Measurements from ENCODE around the gene GGCT.

GGCT gene

DNA sequence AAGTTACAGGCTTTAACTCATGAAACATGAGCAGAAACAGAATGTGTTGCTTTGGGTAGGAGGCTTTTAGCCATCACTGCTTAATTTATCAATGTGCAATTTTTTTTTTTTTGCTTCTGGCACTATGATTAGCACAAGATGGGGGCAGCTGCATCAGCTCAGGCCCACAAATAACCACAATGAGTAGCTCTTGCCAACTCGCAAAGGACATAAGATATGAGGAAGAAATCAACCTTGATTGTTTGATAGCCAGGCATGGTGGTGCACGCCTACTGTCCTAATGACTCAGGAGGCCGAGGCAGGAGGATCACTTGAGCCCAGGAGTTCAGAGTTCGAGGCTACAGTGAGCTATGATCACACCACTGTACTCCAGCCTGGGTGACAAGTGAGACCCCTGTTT, 38.4 kb downstream of the GGCT start:
- TF ChIP-seq, protein P1, sequence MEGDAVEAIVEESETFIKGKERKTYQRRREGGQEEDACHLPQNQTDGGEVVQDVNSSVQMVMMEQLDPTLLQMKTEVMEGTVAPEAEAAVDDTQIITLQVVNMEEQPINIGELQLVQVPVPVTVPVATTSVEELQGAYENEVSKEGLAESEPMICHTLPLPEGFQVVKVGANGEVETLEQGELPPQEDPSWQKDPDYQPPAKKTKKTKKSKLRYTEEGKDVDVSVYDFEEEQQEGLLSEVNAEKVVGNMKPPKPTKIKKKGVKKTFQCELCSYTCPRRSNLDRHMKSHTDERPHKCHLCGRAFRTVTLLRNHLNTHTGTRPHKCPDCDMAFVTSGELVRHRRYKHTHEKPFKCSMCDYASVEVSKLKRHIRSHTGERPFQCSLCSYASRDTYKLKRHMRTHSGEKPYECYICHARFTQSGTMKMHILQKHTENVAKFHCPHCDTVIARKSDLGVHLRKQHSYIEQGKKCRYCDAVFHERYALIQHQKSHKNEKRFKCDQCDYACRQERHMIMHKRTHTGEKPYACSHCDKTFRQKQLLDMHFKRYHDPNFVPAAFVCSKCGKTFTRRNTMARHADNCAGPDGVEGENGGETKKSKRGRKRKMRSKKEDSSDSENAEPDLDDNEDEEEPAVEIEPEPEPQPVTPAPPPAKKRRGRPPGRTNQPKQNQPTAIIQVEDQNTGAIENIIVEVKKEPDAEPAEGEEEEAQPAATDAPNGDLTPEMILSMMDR (IDR thresholded peaks at IDR 0.05), result no peak
- Mint-ChIP-seq H3K27me3 (ENCODE audit: low read depth, poor library complexity) (peaks cover 9% of the 10 kb centered on the region), H3K9me3 (no peaks in the 10 kb centered on the region), H3K4me1 (peaks cover 44% of the 10 kb centered on the region), H3K4me3 (no peak overlapping the region), H3K36me3 (ENCODE audit: low read depth) (no peaks in the 10 kb centered on the region), H3K27ac (peak overlapping the region; percentile 86)
- DNase-seq, result no peak

DNA sequence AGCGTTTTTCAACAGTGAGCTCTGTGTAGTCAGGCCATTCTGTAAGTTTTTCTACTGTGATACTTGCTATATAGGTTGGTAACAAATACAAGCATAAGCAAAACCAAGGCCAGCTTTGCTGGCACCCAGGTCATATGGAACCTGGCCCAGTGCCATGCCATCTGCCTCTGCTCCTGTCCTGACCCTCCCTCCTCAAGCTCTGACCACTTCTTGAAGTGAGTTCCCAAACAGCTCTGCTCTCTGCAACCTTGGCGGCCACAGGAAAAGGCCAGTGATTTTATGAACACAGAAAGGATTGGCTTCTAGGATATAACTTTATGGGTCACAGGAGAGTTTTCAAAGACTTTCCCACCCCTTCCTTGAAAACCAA, 38.8 kb downstream of the GGCT start:
- Mint-ChIP-seq H3K4me1 (peaks cover 41% of the 10 kb centered on the region), H3K27me3 (ENCODE audit: low read depth, poor library complexity) (peaks cover 9% of the 10 kb centered on the region), H3K4me3 (no peak overlapping the region), H3K9me3 (no peaks in the 10 kb centered on the region), H3K27ac (peak overlapping the region; percentile 86), H3K36me3 (ENCODE audit: low read depth) (no peaks in the 10 kb centered on the region)
- TF ChIP-seq, protein P1 (IDR thresholded peaks at IDR 0.05), result no peak
- no peak for DNase-seq

DNA sequence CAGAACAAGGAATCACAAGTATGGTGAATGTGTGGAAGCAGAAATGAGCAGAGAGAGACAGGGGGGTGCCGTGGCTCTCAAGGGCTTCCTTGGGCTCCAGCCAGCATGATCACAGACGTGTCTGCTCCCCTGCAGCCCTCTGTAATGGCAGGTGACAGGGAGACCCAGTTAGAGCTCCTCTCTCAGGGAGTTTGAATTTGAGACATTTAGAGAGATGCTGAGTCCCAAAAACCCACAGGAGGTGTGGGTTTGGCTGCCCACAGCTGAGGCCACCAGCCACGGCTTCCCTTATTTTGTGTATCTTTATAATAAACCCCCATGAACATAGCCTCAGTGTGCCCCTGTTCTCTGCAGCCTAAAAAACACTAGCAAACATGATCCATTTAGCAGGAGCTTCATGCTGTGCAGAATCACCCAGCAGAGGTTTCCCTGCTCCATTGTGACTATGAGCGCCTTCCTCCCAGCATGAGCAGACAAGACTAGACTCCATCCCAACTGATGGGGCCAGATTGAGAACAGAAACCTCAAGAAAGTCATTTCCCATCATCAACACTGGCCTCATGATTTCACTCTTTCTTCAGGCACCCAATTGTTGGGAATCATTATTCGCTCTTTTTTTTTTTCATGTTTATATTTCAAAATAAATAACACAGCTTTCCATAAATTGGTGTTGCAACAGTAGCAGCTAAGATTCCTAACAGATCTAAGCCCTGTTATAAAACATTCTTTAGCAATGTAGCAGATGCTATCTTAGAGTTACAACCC, 39.4 kb downstream of the GGCT start:
- peaks cover 6% of the 10 kb centered on the region for H3K36me3 Mint-ChIP-seq (ENCODE audit: low read depth)
- H3K4me3 Mint-ChIP-seq, result no peak overlapping the region

DNA sequence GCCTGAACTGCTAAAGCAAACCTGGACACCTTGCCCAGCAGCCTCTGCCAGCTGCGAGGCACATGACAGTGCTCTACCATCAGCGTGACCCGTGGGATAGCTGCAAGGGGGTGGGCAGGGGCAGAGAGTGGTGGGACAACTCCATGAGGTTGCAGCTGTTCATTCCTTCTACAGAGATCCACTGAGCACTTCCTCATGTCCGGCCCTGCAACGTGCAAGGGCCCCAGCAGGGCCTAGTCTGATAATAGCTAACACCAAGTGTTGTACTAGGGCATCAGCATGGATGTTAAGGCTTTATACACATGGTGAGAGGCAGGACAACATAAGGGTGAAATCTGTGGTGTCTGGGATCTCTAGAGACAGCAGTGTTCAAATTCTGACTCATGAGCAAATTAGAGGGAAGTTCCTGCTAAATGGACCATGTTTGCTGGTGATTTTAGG, 40.4 kb downstream of the GGCT start:
- no peaks in the 10 kb centered on the region for H3K9me3 Mint-ChIP-seq
- H3K27ac Mint-ChIP-seq, result no peak overlapping the region
- H3K27me3 Mint-ChIP-seq (ENCODE audit: low read depth, poor library complexity), result peaks cover 6% of the 10 kb centered on the region
- TF ChIP-seq, protein P1 (IDR thresholded peaks at IDR 0.05), result no peak
- peaks cover 41% of the 10 kb centered on the region for H3K4me1 Mint-ChIP-seq
- no peak overlapping the region for H3K4me3 Mint-ChIP-seq
- peaks cover 6% of the 10 kb centered on the region for H3K36me3 Mint-ChIP-seq (ENCODE audit: low read depth)
- DNase-seq, result no peak

More for the DNA sequence above, 39.4 kb downstream of the GGCT start:
- TF ChIP-seq, protein P1 (IDR thresholded peaks at IDR 0.05), result no peak
- H3K27ac Mint-ChIP-seq, result no peak overlapping the region
- DNase-seq, result no peak
- H3K4me1 Mint-ChIP-seq, result peaks cover 41% of the 10 kb centered on the region
- H3K9me3 Mint-ChIP-seq, result no peaks in the 10 kb centered on the region
- H3K27me3 Mint-ChIP-seq (ENCODE audit: low read depth, poor library complexity), result peaks cover 8% of the 10 kb centered on the region

DNA sequence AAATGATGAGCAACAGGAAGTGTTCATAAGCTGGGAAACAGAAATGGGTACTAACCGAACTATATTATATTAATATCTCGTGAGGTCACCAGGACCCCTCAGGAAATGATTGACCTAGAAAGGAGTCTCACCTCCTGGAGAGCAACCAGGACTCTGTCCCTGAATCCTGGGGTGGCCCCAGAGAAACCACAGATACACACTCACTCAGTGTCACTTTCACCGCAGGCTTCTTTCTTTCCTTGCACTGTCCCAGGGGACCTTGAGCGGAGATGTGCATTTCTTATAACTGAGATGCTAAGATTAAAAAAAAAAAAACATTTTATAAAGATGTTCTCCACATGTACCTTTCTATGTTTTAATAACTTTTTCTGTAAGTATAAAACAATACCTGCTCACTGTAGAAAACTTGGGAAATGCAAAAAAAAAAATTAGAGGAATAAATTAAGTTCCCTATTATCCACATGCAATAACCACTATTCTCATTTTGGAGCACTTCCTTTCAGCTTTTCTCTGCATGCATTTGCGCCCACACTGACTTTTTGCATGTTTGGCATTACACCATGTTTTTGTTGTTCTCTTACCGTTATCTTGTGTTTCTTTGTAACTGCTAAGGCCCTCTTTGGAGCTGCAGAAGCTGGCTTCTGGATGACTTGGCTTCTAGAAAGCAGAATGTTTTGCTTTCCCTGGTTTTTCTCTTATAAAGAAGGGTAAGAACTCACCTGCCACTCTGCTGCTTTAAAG, 41.1 kb downstream of the GGCT start:
- peaks cover 6% of the 10 kb centered on the region for H3K27me3 Mint-ChIP-seq (ENCODE audit: low read depth, poor library complexity)
- peaks cover 6% of the 10 kb centered on the region for H3K36me3 Mint-ChIP-seq (ENCODE audit: low read depth)
- H3K4me3 Mint-ChIP-seq, result no peak overlapping the region
- TF ChIP-seq, protein P1 (IDR thresholded peaks at IDR 0.05), result no peak
- no peak overlapping the region for H3K27ac Mint-ChIP-seq
- peaks cover 38% of the 10 kb centered on the region for H3K4me1 Mint-ChIP-seq
- no peak for DNase-seq
- H3K9me3 Mint-ChIP-seq, result no peaks in the 10 kb centered on the region

Data from nephron progenitor cell (in vitro differentiated cells).